HG03139 (cell line): Measurements from ENCODE around the gene RAMP2.

Experiments
- ATAC-seq: cut with Tn5 transposase; IDR thresholded peaks from one replicate; pipeline ENCODE4 v1.9.1; 2021; ENCODE audit not compliant: unreplicated experiment

The RAMP2 gene

DNA sequence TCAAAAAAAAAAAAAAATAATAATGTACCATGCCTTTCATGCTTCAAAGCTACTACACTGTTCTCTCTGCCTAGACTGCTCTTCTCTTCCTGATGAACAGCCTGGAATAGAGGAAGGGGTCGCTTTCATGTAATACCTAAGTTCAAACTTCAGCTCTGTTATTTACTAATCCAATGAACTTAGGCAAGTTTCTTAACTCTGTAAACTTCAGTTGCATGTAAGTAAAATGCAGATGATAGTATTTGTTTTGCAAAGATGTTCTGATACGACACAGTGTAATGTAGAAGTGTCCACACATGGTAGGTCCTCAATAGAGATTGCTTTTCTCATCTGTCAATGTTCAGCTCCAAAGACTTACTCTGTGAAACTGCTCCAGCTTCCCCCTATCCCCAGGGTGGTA, 30.9 kb downstream of the RAMP2 start:
- ATAC-seq = no peak

DNA sequence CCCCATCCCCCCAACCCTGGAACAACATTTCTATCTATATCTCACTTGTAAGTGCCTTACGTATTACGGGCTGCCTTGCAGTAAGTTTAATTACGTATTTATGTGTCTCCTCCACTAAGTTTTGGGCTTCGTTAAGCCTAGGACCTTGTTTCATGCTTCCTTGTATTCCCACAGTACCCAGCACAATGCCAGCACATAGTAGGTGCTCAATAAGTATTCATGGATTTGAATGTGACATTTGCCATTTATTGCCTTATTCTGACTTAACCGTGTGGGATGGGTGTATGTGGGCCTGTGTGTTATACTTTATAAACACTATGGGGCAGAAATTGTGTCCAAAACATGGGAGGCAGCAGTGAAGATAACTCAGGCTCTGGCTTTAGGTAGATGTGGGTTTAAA, 31.5 kb downstream of the RAMP2 start:
- no peak for ATAC-seq

DNA sequence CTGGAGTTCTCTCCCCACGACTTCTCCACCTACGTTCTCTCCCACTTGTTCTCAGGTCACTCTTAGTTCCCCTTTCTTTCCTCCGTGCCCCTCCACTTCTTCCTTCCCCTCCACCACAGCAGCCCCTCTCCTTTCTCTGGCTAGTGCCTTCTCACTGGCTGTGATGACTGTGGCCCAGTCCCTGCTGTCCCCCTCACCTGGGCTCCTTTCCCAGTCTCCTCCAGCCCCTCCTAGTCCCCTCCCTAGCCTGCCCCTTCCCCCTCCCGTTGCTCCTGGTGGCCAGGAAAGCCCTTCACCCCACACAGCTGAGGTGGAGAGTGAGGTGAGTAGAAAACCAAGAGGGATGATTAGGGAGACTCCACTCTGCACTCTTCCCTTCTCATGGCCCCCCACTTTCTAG, 34.0 kb downstream of the RAMP2 start:
- no peak for ATAC-seq

DNA sequence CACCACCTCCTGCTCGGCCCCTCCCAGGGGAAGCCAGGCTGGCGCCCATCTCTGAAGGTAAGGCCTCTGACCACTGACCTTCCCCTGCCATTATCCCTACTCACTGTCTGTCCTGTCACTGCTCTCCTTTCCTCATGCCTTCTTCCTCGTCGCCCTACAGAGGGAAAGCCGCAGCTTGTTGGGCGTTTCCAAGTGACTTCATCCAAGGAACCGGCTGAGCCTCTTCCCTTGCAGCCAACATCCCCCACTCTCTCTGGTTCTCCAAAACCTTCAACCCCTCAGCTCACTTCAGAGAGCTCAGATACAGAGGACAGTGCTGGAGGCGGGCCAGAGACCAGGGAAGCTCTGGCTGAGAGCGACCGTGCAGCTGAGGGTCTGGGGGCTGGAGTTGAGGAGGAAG, 34.4 kb downstream of the RAMP2 start:
- no peak for ATAC-seq

DNA sequence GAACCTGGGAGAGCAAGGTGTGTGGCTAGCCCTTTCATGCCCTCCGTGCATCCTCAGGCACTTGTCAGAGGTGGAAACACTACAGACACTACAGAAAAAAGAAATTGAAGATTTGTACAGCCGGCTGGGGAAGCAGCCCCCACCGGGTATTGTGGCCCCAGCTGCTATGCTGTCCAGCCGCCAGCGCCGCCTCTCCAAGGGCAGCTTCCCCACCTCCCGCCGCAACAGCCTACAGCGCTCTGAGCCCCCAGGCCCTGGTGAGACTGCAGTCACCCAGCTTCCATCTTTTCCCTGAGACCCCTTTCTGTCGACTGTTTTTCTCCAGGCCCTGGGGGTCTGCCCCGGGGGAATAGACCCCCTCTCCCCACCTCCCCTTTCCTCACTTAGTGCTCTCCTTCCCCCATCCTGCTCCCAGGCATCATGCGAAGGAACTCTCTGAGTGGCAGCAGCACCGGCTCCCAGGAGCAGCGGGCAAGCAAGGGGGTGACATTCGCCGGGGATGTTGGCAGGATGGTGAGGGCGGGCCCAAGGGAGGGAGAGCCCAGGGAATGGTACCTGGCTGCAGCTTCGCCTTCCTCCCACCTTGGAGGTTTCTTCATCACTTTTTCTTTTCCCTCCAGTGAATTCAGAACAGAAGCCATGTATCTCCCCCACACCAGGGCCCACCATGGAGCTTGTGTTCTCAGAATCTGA, 35.2 kb downstream of the RAMP2 start:
- no peak for ATAC-seq

DNA sequence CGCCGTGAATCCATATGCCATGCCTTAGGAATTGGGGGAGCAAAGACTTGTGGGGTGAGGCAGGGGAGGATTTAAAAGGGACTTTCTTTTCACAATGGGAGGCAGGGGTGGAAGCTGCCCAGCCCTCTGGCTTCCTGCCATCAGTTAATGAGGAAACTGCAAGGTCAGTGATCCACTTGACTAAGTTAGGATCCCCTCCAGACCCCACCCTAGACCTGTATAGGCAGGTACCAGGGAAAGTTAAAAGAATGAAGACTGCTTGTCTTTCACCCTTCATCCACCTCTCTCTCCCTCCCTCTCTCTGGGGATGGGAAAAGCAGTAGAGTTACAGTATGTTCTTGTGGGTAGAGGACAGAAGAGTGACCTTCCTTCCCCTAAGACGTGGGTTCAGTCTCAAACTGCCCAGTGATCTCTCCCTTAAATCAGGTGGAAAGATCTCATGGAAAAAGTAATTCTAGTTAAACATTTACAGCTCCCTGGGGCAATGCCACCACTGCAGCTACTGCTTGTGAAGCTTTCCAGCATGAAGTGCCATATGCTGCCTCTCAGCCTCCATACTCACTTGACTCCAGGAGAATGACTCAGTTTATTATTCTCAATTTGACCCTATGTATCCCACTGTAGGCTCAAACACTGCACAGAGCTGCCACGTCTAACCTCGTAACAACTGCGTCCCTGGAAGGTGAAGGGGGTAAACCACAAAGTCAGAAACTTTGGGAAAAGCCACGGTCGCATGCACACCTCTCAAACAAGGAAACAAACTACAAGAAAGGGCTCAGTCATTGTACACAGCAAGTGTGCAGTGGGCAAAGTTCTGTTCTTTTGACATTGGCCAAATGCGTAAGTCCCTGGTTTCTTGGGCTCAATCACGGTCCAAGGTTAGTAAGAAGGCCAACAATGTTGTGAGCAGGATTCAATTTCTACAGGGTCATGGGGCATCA, 36.3 kb downstream of the RAMP2 start:
- no peak for ATAC-seq

DNA sequence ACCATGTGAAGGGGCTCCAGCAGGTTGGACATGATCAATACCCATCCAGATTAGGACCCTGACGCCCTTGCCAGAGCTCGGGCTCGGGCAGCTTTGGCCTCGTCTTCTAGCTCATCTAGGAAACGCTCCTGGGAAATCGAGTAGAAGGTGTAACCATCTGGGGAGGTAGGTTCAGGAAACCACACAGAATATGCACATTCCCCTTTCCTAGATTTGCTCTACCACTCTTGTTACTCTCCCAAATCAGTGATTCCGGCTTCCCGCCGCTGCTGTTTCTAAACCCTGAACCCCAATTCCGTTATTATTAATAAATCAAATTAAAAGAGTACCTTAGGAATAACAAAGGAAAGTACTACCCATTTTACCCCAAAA, 37.0 kb downstream of the RAMP2 start:
- ATAC-seq = no peak

DNA sequence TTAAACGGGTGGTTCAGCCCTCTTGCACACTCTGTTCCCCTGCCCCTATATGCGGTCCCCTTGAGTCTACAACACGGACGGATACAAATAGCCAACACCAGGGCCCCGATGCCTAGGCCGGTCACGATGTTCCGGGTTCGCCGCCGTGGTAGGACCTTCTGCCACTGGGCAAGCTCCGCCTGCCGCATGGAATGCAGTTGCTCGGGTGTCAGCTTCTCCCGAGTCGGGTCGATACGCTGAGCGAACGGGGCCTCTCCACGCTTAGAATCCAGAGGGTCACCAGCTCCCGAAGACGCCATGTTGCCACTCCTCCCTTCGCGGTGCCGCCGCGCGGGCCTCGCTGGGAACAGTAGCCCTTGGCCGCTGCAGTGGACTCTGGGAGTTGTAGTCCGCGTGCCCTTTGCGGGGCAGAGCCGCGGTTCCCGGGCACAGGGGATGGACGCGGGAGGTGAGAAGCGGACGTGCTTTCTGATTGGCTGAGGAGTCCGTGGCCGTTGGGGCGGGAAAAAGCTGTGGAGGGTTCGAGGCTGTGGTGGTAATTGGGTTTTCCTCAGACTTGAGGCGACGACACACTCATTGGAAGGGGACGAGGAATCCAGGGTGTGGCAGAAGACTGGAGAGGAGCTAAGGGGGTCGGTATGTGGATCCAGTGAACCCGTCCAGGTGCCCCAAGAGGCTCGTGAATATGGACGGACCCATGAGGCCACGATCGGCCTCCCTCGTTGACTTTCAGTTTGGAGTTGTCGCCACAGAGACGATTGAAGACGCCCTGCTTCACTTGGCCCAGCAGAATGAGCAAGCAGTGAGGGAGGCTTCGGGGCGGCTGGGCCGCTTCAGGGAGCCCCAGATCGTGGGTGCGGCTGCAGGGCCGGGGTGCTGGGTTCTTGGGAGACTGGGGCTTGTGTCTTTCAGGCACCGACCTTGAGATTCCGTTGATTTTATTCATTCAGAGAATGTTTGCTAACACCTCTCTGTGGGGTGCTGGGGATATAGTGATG, 37.7 kb downstream of the RAMP2 start, which contains the start of the genes CNTD1 and COA3:
Gene CNTD1 (plus strand): TSS at position 479 of the 998 bp plus-strand sequence. CDS start 207 bp downstream, at position 686.
Gene COA3 (minus strand): TSS at position 322 of the 998 bp plus-strand sequence. CDS start 23 bp downstream, at position 299.
- no peak for ATAC-seq

DNA sequence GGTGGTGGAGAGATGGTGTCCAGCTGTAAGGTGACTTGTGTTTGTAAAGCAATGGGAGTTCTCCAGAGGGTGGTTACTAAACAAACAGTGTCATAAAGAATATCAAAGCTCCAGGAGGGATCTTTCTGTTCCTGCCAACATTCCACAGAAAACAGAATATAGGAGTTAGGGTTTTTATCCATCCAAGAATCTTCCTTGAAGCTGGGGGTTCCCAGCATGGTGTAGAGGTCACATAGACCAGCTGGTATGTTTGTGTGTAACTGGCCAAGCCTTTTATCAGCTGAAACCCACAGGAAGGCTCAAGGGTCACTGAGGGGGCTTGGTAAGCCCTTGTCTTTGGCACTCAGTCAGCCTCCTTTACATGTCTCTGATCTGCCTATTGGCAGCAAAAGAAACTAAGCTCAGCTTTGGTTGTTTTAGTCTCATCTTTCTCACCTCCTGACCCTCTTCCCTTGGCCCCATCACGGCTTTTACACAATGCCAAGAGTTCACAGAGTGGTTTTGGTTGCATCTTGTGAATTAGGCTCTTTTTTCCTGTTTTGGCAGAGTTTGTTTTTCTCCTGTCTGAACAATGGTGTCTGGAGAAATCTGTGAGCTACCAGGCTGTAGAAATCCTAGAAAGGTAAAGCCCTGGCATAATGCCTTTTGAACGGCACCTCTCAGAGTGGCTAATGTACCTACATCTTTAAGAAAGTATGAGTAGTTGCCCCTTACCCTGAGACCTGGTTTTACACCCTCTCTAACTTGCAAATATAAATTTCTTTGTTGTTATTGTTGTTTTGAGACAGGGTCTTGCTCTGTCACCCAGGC, 42.3 kb downstream of the RAMP2 start:
- ATAC-seq = no peak

DNA sequence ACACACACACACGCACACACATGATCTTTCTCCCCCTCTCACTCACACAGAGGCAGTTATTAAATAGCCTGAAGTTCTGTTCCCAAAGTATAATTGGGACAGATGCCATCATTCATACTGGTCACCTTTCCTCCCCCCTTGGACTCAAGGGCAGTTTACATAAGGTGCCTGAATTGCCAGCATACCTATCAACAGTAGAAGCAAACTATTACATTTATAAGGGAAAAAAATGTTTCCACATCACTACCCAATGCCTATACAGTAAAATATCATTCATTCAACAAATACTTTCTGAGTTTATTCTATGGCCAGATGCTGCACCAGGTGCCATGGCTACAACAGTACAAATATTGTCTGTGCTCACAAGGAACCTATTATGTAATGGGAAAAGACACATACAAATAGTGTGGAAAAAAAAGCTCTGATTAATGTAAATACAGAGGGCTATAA, 43.9 kb downstream of the RAMP2 start:
- ATAC-seq = no peak

DNA sequence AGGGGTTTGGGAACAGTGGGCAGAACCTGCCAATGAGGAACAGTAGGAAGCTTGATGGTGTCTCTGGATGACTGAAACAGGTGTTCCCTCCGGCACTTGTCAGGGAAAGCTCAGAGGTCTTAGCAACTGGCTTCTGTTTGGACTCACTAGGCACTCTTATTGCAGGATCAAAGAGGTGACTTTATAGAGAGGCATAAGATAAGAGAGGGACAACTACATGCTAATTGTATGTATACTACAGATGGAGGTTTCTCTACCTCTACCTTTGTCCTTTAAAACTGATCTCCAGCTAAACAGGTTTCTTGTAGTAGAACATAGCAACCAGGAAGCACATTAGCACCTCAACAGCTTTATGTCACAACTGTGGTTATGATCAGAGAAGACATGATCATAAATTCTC, 45.2 kb downstream of the RAMP2 start:
- ATAC-seq = no peak

DNA sequence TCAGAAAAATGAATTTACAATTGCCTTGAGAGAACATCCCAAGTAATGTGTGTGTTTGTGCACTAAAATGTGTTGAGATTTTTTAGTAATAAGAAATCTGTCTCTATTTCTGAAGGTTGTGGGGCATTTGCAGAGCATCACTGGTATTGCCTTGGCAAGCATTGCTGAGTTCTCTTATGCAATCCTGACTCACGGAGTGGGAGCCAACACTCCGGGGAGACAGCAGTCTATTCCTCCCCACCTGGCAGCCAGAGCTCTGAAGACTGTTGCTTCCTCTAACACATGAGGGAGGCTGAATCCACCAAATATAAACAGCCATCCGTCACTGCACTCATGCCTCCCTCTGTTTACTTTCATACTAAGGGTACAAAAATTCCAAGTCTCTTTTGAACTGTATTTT, 48.2 kb downstream of the RAMP2 start:
- ATAC-seq = no peak
